ENCODE measurements around the gene SLC6A6.

- TF ChIP-seq CTCF (IDR thresholded peaks at IDR 0.05): no peak
- TF ChIP-seq EZH2 (IDR thresholded peaks at IDR 0.05): no peak
- TF ChIP-seq EZH2phosphoT487 (IDR thresholded peaks at IDR 0.05): no peak
Observed at GRCh38 chr3:14464521-14464920, 62.1 kb downstream of the SLC6A6 start.

Measured in neural progenitor cell (in vitro differentiated cells).